HuH-7.5 (cell line): ENCODE measurements around the gene RCCD1.

Experiments
- DNase-seq: peaks from one replicate; pipeline ENCODE4 v3.0.0; 2011; ENCODE audit warnings: low spot score

The RCCD1 gene

GRCh38 chr15:90945091-90945490 is 9.6 kb upstream of the RCCD1 start:
- no peak for DNase-seq

GRCh38 chr15:90946538-90946937 is 8.1 kb upstream of the RCCD1 start:
- no peak for DNase-seq

GRCh38 chr15:90946941-90947576 is 7.6 kb upstream of the RCCD1 start:
- no peak for DNase-seq

GRCh38 chr15:90947577-90948357 is 6.9 kb upstream of the RCCD1 start:
- no peak for DNase-seq

GRCh38 chr15:90948506-90948905 is 6.2 kb upstream of the RCCD1 start:
- DNase-seq = no peak

GRCh38 chr15:90949979-90950675 is 4.6 kb upstream of the RCCD1 start:
- DNase-seq = no peak

- no peak for DNase-seq
These were observed 4.0 kb upstream of the RCCD1 start for GRCh38 chr15:90950676-90951075.

GRCh38 chr15:90952901-90953677 is 1.6 kb upstream of the RCCD1 start:
- no peak for DNase-seq

GRCh38 chr15:90953947-90954711 is 555 bp upstream of the RCCD1 start:
- no peak for DNase-seq

GRCh38 chr15:90955624-90956273 is 1.1 kb downstream of the RCCD1 start:
- peak; percentile 69 for DNase-seq

- DNase-seq = peak; percentile 98
These were observed 1.8 kb downstream of the RCCD1 start for GRCh38 chr15:90956274-90957030.

- no peak for DNase-seq
These were observed 2.5 kb downstream of the RCCD1 start for GRCh38 chr15:90957031-90957790.

GRCh38 chr15:90957791-90958190 is 3.1 kb downstream of the RCCD1 start:
- no peak for DNase-seq

GRCh38 chr15:90959028-90959595 is 4.4 kb downstream of the RCCD1 start:
- DNase-seq = no peak

- DNase-seq = no peak
These were observed 5.2 kb downstream of the RCCD1 start for GRCh38 chr15:90959894-90960293.

GRCh38 chr15:90960298-90961091 is 5.8 kb downstream of the RCCD1 start:
- no peak for DNase-seq

GRCh38 chr15:90962021-90962420 is 7.3 kb downstream of the RCCD1 start:
- DNase-seq = no peak

- DNase-seq = no peak
These were observed 11.6 kb downstream of the RCCD1 start for GRCh38 chr15:90966262-90966661.
